ENCODE results near the gene TST.

DNA sequence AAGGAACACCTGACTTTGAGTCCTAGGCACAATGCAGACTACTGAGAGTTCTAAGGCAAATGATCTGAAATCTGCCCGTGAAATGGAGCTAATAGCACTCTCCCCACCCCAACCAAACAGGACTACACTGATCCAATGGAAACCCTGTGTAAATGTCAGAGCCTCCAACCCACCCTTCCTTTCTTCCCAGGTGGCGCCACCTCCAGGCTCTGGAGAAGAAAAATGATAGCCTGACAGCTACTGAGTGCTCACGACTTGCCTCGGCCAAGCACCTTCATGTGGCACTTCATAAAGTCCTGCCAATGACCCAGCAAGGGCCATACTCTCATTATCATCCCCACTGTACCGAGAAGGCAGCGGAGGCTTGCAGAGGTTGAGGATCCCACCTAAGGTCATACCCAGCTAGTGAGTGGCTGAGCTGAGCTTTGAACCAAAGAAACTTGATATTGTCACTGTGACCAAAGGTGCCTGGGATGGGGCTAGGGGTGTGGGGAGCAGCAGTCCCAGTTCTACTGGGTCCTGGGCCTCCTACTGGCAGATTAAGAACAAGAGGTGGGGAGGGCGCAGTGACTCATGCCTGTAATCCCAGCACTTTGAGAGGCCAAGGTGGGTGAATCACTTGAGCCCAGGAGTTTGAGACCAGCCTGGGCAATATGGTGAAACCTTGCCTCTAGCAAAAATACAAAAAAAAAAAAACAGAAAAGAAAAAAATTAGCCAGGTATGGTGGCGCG, 20.5 kb downstream of the TST start:
- TF ChIP-seq POLR2A (IDR thresholded peaks at IDR 0.05; ENCODE audit: low read length): no peak
- TF ChIP-seq GATA1 (IDR thresholded peaks at IDR 0.05; ENCODE audit: low read depth, low read length): no peak
